D341Med (cell line): ENCODE measurements around the gene RIC1.
"Not testable (repeated sequence)": the region's sequence is repeated elsewhere in the genome, so short reads cannot be mapped to it uniquely, and the experiment has no call there.

Source experiments
- DNase-seq: peaks from one replicate; pipeline ENCODE4 v3.0.0; 2012; ENCODE audit warnings: low spot score

RIC1 gene

GRCh38 chr9:5628530-5629311 is at the start of gene RIC1:
Gene RIC1 (plus strand): TSS chr9:5629107. CDS start chr9:5629310, 203 bp downstream.
- DNase-seq, result peak; percentile 96

GRCh38 chr9:5579881-5580280 is 49.0 kb upstream of the RIC1 start:
- no peak for DNase-seq

GRCh38 chr9:5580650-5581049 is 48.3 kb upstream of the RIC1 start:
- no peak for DNase-seq

GRCh38 chr9:5581706-5582105 is 47.2 kb upstream of the RIC1 start:
- not testable (repeated sequence) for DNase-seq

GRCh38 chr9:5582835-5583195 is 46.1 kb upstream of the RIC1 start:
- no peak for DNase-seq

- DNase-seq, result no peak
Observed at GRCh38 chr9:5586391-5586802, 42.5 kb upstream of the RIC1 start.

- no peak for DNase-seq
Observed at GRCh38 chr9:5587024-5587423, 41.9 kb upstream of the RIC1 start.

- DNase-seq, result no peak
Observed at GRCh38 chr9:5592231-5592630, 36.7 kb upstream of the RIC1 start.

- no peak for DNase-seq
Observed at GRCh38 chr9:5592904-5593303, 36.0 kb upstream of the RIC1 start.

- no peak for DNase-seq
Observed at GRCh38 chr9:5593904-5594303, 35.0 kb upstream of the RIC1 start.

- no peak for DNase-seq
Observed at GRCh38 chr9:5596173-5596572, 32.7 kb upstream of the RIC1 start.

GRCh38 chr9:5608298-5609225 is 20.3 kb upstream of the RIC1 start:
- no peak for DNase-seq

- no peak for DNase-seq
Observed at GRCh38 chr9:5609226-5609596, 19.7 kb upstream of the RIC1 start.

GRCh38 chr9:5610491-5610890 is 18.4 kb upstream of the RIC1 start:
- DNase-seq, result no peak

GRCh38 chr9:5611321-5612184 is 17.4 kb upstream of the RIC1 start:
- DNase-seq, result no peak

- peak; percentile 48 for DNase-seq
Observed at GRCh38 chr9:5612185-5612530, 16.7 kb upstream of the RIC1 start.

- no peak for DNase-seq
Observed at GRCh38 chr9:5614192-5614591, 14.7 kb upstream of the RIC1 start.

GRCh38 chr9:5614985-5615384 is 13.9 kb upstream of the RIC1 start:
- no peak for DNase-seq

- no peak for DNase-seq
Observed at GRCh38 chr9:5617749-5618148, 11.2 kb upstream of the RIC1 start.

- no peak for DNase-seq
Observed at GRCh38 chr9:5620494-5620893, 8.4 kb upstream of the RIC1 start.

- DNase-seq, result no peak
Observed at GRCh38 chr9:5621327-5621726, 7.6 kb upstream of the RIC1 start.

GRCh38 chr9:5622016-5622415 is 6.9 kb upstream of the RIC1 start:
- DNase-seq, result no peak
